HUES48 (cell line): Measurements from ENCODE around the gene EFR3B.
"Not testable (repeated sequence)": the region's sequence is repeated elsewhere in the genome, so short reads cannot be mapped to it uniquely, and the experiment has no call there.

Source experiments
- H3K27ac ChIP-seq: one replicate; pipeline ENCODE4 v1.7.0; 2013; ENCODE audit warnings: low read depth, low read length, inconsistent platforms
- H3K27me3 ChIP-seq: 2 replicates; pipeline ENCODE4 v1.6.1; 2013; ENCODE audit warnings: mild to moderate bottlenecking, low read length; ENCODE audit not compliant: control insufficient read depth, insufficient read depth
- H3K36me3 ChIP-seq: 2 replicates; pipeline ENCODE4 v1.6.1; 2013; ENCODE audit warnings: low read length; ENCODE audit not compliant: control insufficient read depth, insufficient read depth
- H3K4me1 ChIP-seq: 2 replicates; pipeline ENCODE4 v1.6.1; 2013; ENCODE audit warnings: mild to moderate bottlenecking, low read length; ENCODE audit not compliant: control insufficient read depth, insufficient read depth
- H3K4me3 ChIP-seq: 2 replicates; pipeline ENCODE4 v1.5.1; 2013; ENCODE audit warnings: mild to moderate bottlenecking, low read depth, low read length
- H3K9ac ChIP-seq: 2 replicates; pipeline ENCODE4 v1.6.1; 2013; ENCODE audit warnings: mild to moderate bottlenecking, low read depth, low read length, moderate library complexity
- H3K9me3 ChIP-seq: 2 replicates; pipeline ENCODE4 v1.6.1; 2013; ENCODE audit warnings: low read length; ENCODE audit not compliant: control insufficient read depth, insufficient read depth

Gene EFR3B

GRCh38 chr2:25150993-25151392, 109.1 kb downstream of the EFR3B start:
- not testable (repeated sequence) for H3K27me3 ChIP-seq, H3K4me1 ChIP-seq, H3K9me3 ChIP-seq, H3K9ac ChIP-seq, H3K36me3 ChIP-seq, H3K27ac ChIP-seq, H3K4me3 ChIP-seq

- H3K4me3 ChIP-seq: no peak overlapping the region
- no peaks in the 10 kb centered on the region for H3K9me3 ChIP-seq
- H3K9ac ChIP-seq: no peak overlapping the region
- no peaks in the 10 kb centered on the region for H3K4me1 ChIP-seq
- H3K27ac ChIP-seq: no peak overlapping the region
- no peaks in the 10 kb centered on the region for H3K36me3 ChIP-seq
- no peaks in the 10 kb centered on the region for H3K27me3 ChIP-seq
Measured at GRCh38 chr2:25151718-25152117, 109.8 kb downstream of the EFR3B start.

- H3K4me1 ChIP-seq: peaks cover 3% of the 10 kb centered on the region
- H3K4me3 ChIP-seq: no peak overlapping the region
- H3K9ac ChIP-seq: no peak overlapping the region
- H3K9me3 ChIP-seq: no peaks in the 10 kb centered on the region
- H3K27ac ChIP-seq: no peak overlapping the region
- no peaks in the 10 kb centered on the region for H3K27me3 ChIP-seq
- no peaks in the 10 kb centered on the region for H3K36me3 ChIP-seq
Measured at GRCh38 chr2:25155401-25155800, 113.5 kb downstream of the EFR3B start.

GRCh38 chr2:25158096-25158852, 116.4 kb downstream of the EFR3B start:
- Histone ChIP-seq H3K36me3 (no peaks in the 10 kb centered on the region), H3K9me3 (no peaks in the 10 kb centered on the region), H3K4me1 (peaks cover 3% of the 10 kb centered on the region), H3K4me3 (no peak overlapping the region), H3K9ac (no peak overlapping the region), H3K27me3 (no peaks in the 10 kb centered on the region), H3K27ac (no peak overlapping the region)

- no peak overlapping the region for H3K4me3 ChIP-seq
- H3K27ac ChIP-seq: no peak overlapping the region
- peaks cover under 1% of the 10 kb centered on the region; the same call in 1 of the 2 replicates for H3K27me3 ChIP-seq
- H3K36me3 ChIP-seq: no peaks in the 10 kb centered on the region
- no peaks in the 10 kb centered on the region for H3K9me3 ChIP-seq
- no peak overlapping the region for H3K9ac ChIP-seq
- H3K4me1 ChIP-seq: peaks cover 3% of the 10 kb centered on the region
Measured at GRCh38 chr2:25159949-25160348, 118.1 kb downstream of the EFR3B start.

- peaks cover 3% of the 10 kb centered on the region for H3K4me1 ChIP-seq
- no peak overlapping the region for H3K27ac ChIP-seq
- no peak overlapping the region for H3K4me3 ChIP-seq
- peaks cover 3% of the 10 kb centered on the region; the same call in 1 of the 2 replicates for H3K27me3 ChIP-seq
- no peaks in the 10 kb centered on the region for H3K9me3 ChIP-seq
- no peak overlapping the region for H3K9ac ChIP-seq
- no peaks in the 10 kb centered on the region for H3K36me3 ChIP-seq
Measured at GRCh38 chr2:25160376-25160775, 118.5 kb downstream of the EFR3B start.

GRCh38 chr2:25161055-25161781, 119.3 kb downstream of the EFR3B start:
- Histone ChIP-seq H3K4me1 (peaks cover 3% of the 10 kb centered on the region), H3K9me3 (no peaks in the 10 kb centered on the region), H3K27me3 (peaks cover 5% of the 10 kb centered on the region), H3K9ac (no peak overlapping the region), H3K4me3 (no peak overlapping the region), H3K27ac (no peak overlapping the region), H3K36me3 (no peaks in the 10 kb centered on the region)

- peaks cover 13% of the 10 kb centered on the region for H3K27me3 ChIP-seq
- not testable (repeated sequence) for H3K9me3 ChIP-seq, H3K4me3 ChIP-seq, H3K36me3 ChIP-seq, H3K27ac ChIP-seq, H3K9ac ChIP-seq, H3K4me1 ChIP-seq
Measured at GRCh38 chr2:25162061-25162460, 120.2 kb downstream of the EFR3B start.

GRCh38 chr2:25164561-25164960, 122.7 kb downstream of the EFR3B start:
- no peaks in the 10 kb centered on the region for H3K36me3 ChIP-seq
- H3K4me3 ChIP-seq: no peak overlapping the region
- H3K27ac ChIP-seq: no peak overlapping the region
- no peaks in the 10 kb centered on the region for H3K9me3 ChIP-seq
- H3K9ac ChIP-seq: no peak overlapping the region
- H3K4me1 ChIP-seq: peaks cover 8% of the 10 kb centered on the region
- H3K27me3 ChIP-seq: peaks cover 38% of the 10 kb centered on the region

GRCh38 chr2:25165992-25166875, 124.4 kb downstream of the EFR3B start:
- Histone ChIP-seq H3K27me3 (peaks cover 47% of the 10 kb centered on the region), H3K36me3 (no peaks in the 10 kb centered on the region), H3K27ac (no peak overlapping the region), H3K9ac (no peak overlapping the region), H3K4me3 (no peak overlapping the region), H3K9me3 (no peaks in the 10 kb centered on the region), H3K4me1 (peaks cover 5% of the 10 kb centered on the region; the same call in 1 of the 2 replicates)
